Adrenal gland (tissue), 12 donors: ENCODE measurements around the gene DCDC2. TPM values are rescaled to one million over a fixed set of nuclear protein-coding genes. Genes with fewer than 3 reads are reported as not detected.
A peak's percentile ranks its signal among the peaks of the same experiment; 100 is the strongest.
"Not testable (repeated sequence)": the region's sequence is repeated elsewhere in the genome, so short reads cannot be mapped to it uniquely, and the experiment has no call there.

Experiments used
- DNase-seq, 7 donors: peaks; one replicate each; pipeline ENCODE4 v3.0.0-alpha.2; 2019 to 2020
- H3K27ac ChIP-seq, 5 donors: fragments of 200-600 bp; sonication (generic) in 4 of 5; 1 replicate in 3 of 5; 2 replicates in 2 of 5; pipeline versions ENCODE4 v1.5.1 to v1.8.0; 2016 to 2020; ENCODE audit warnings: mild to moderate bottlenecking in 1 of 5
- H3K27me3 ChIP-seq: fragments of 200-600 bp; 2 replicates; pipeline ENCODE4 v1.8.0; 2021
- H3K36me3 ChIP-seq, 2 donors: fragments of 200-600 bp; replicated peaks in 1 of 2; 1 replicate in 1 of 2; 2 replicates in 1 of 2; pipeline versions ENCODE4 v1.5.1 to v1.8.0; 2018 to 2022
- H3K4me1 ChIP-seq, 2 donors: fragments of 200-600 bp; replicated peaks in 1 of 2; 1 replicate in 1 of 2; 2 replicates in 1 of 2; pipeline versions ENCODE4 v1.5.1 to v1.8.0; 2018 to 2021
- H3K4me3 ChIP-seq, 4 donors: fragments of 200-600 bp; sonication (generic) in 3 of 4; one replicate each; pipeline ENCODE4 v1.5.1; 2016 to 2018
- H3K9me3 ChIP-seq, 3 donors: fragments of 200-600 bp; sonication (generic) in 1 of 3; replicated peaks in 1 of 3; 1 replicate in 2 of 3; 2 replicates in 1 of 3; pipeline versions ENCODE4 v1.5.1 to v1.8.0; 2016 to 2021
- CTCF ChIP-seq, 6 experiments: fragments of 450-650 bp in 4 of 6; fragments of 200-600 bp in 2 of 6; sonication (generic) in 1 of 6; IDR thresholded peaks; 1 replicate in 5 of 6; 2 replicates in 1 of 6; pipeline versions ENCODE4 v1.5.1 to v1.8.0; 2016 to 2021; ENCODE audit warnings: antibody characterized with exemption in 6 of 6, mild to moderate bottlenecking in 2 of 6, moderate library complexity in 1 of 6
- POLR2A ChIP-seq, 2 donors: fragments of 450-650 bp; IDR thresholded peaks; one replicate each; pipeline ENCODE4 v1.6.1; 2017; ENCODE audit warnings: antibody characterized with exemption in 2 of 2, mild to moderate bottlenecking in 2 of 2, moderate library complexity in 1 of 2
- WGBS, 4 donors: extraction: QIAGEN DNeasy Blood & Tissue Kit in 2 of 4; methylation state at CpG; one replicate each; pipeline versions ENCODE4 v1.1.5 to v1.1.7; 2013 to 2017; 5-methylcytosine and 5-hydroxymethylcytosine counted together
- intact Hi-C, 2 donors: fragments of 100-400 bp; cut with DNase I; formaldehyde crosslinking; loops; one replicate each; pipeline versions ENCODE4 v1.14.1 to v1.15.0; 2022 to 2023
- polyA plus RNA-seq, 3 donors: library from polyadenylated mRNA; stranded (reverse); fragments of 200-250 nt in 2 of 3; fragments of 350-450 nt in 1 of 3; fragmentation: Illumina TruSeq in 1 of 3; extraction: RNeasy Lipid Tissue Mini Kit (QIAGEN cat#74804) in 1 of 3; gene quantifications; one replicate each; pipeline ENCODE4 v1.2.3, GENCODE V29; 2013 to 2014
- total RNA-seq, 9 donors: library from RNA; depleted of rRNA in 4 of 9; stranded (reverse); fragments of >200 nt in 4 of 9; fragments of 120-200 nt in 1 of 9; fragmentation: NEBNext Ultra II Directional in 1 of 9; extraction: Animal tissue kit (Norgen Biotek cat#: 25700) in 1 of 9; gene quantifications; one replicate each; pipeline versions ENCODE4 v1.1.0 to v1.2.4, GENCODE V29; 2013 to 2023
- donor health status: healthy with polysubstance abuse.
- donor health status: Bipolar disorder and iron deficiency.
- donor health status: DM: yes; HTN: yes; CAD: no.
- donor health status: DM: no; HTN: no; CAD: no.
- donor health status: DM: no; HTN: no; CAD: no.
- donor health status: DM: yes; HTN: yes; CAD: no.

The DCDC2 gene
- total and polyA plus RNA-seq, 12 donors, result 0.06 to 3.6 (median 1.0) TPM

GRCh38 chr6:24402697-24403500, 45.0 kb upstream of the DCDC2 start, which contains the start of gene MRS2:
Gene MRS2, plus strand, starts transcription at chr6:24402936. Its CDS starts 111 bp downstream, at chr6:24403047.
- intact Hi-C loops, result no loop called here
- 0 to 1% (median 0%) methylated on average over 6 to 63 of the region's 63 CpGs for WGBS, 4 donors

GRCh38 chr6:24401458-24401857, 43.6 kb upstream of the DCDC2 start:
- 63 to 75% (median 66%) methylated on average over 3 to 4 of the region's 4 CpGs for WGBS, 4 donors
- DNase-seq, result no peak
- no peak overlapping the region for H3K4me3 ChIP-seq
- intact Hi-C loops, result no loop called here
- no peak overlapping the region for H3K27ac ChIP-seq
- H3K9me3 ChIP-seq, result no peaks in the 10 kb centered on the region
- peaks cover 8 to 18% of the 10 kb centered on the region in 2 donors for H3K4me1 ChIP-seq
- H3K27me3 ChIP-seq, result peaks cover 4% of the 10 kb centered on the region
- peaks cover 0 to under 1% of the 10 kb centered on the region in 2 donors for H3K36me3 ChIP-seq
- TF ChIP-seq CTCF (IDR thresholded peaks at IDR 0.05) (no peak), POLR2A (IDR thresholded peaks at IDR 0.05) (no peak)

More at GRCh38 chr6:24402697-24403500, 45.0 kb upstream of the DCDC2 start, which contains the start of gene MRS2:
- DNase-seq, result peak; percentile 80 to 92 (median 86)
- Histone ChIP-seq H3K27ac (peak within 1 kb of the TSS in 4 of 5 donors; percentile 49 to 89 (median 70)), H3K4me1 (peaks cover 8 to 18% of the 10 kb centered on the region in 2 donors), H3K9me3 (no peaks in the 10 kb centered on the region), H3K4me3 (peak within 1 kb of the TSS; percentile 55 to 92 (median 86)), H3K27me3 (no peaks in the 10 kb centered on the region), H3K36me3 (peaks cover 0 to 11% of the 10 kb centered on the region in 2 donors)
- TF ChIP-seq CTCF (IDR thresholded peaks at IDR 0.05) (no peak), POLR2A (IDR thresholded peaks at IDR 0.05) (peak; percentile 47 to 70)

- intact Hi-C loops, DNase-seq, H3K36me3 ChIP-seq, H3K27me3 ChIP-seq, H3K4me3 ChIP-seq, H3K27ac ChIP-seq, H3K9me3 ChIP-seq: not testable (repeated sequence)
- H3K4me1 ChIP-seq, result peaks cover 8 to 18% of the 10 kb centered on the region in 2 donors
- 15 to 19% (median 17%) methylated on average over 16 to 17 of the region's 17 CpGs for WGBS, 4 donors
Measured at GRCh38 chr6:24400045-24401039, 42.5 kb upstream of the DCDC2 start.

- Histone ChIP-seq H3K27ac (no peak overlapping the region), H3K4me3 (no peak overlapping the region), H3K9me3 (no peaks in the 10 kb centered on the region), H3K27me3 (peaks cover 8% of the 10 kb centered on the region), H3K4me1 (peaks cover 0 to 3% of the 10 kb centered on the region in 2 donors), H3K36me3 (no peaks in the 10 kb centered on the region)
- WGBS, 4 donors, result 32 to 74% (median 46%) methylated on average over 1 of the region's 1 CpG
- TF ChIP-seq CTCF (IDR thresholded peaks at IDR 0.05), result no peak
- no peak for DNase-seq
- intact Hi-C loops, result loop anchor here in 1 of 2 donors (10.0 kb wide), 1 partner anchor 113 kb away; no protein-coding TSS in a partner anchor
Measured at GRCh38 chr6:24397631-24398030, 39.8 kb upstream of the DCDC2 start.
